Panc1 (cell line): ENCODE data around the gene PMP22.

ENCODE experiments used
- CTCF ChIP-seq: fragments of 450-650 bp; IDR thresholded peaks from 2 replicates; pipeline ENCODE4 v1.5.1; 2017; ENCODE audit warnings: mild to moderate bottlenecking
- POLR2AphosphoS5 ChIP-seq: IDR thresholded peaks from 2 replicates; pipeline ENCODE4 v1.6.1; 2012; ENCODE audit warnings: mild to moderate bottlenecking, low read depth, low read length, moderate library complexity
- REST ChIP-seq, 2 experiments: IDR thresholded peaks; 2 replicates each; pipeline ENCODE4 v1.6.1; 2011 to 2012; ENCODE audit warnings: low read depth in 2 of 2, control low read depth in 1 of 2, low read length in 1 of 2, mild to moderate bottlenecking in 1 of 2, moderate library complexity in 1 of 2; ENCODE audit not compliant: insufficient read depth in 1 of 2
- SIN3A ChIP-seq: IDR thresholded peaks from 2 replicates; pipeline ENCODE4 v1.6.1; 2012; ENCODE audit warnings: low read depth, mild to moderate bottlenecking, low read length, moderate library complexity, borderline replicate concordance; ENCODE audit not compliant: insufficient read depth
- TCF7L2 ChIP-seq: IDR thresholded peaks from 2 replicates; pipeline ENCODE4 v1.6.1; 2011; ENCODE audit warnings: mild to moderate bottlenecking, low read depth, low read length, inconsistent platforms

- no peak for TF ChIP-seq CTCF
- TF ChIP-seq REST (IDR thresholded peaks at IDR 0.05; ENCODE audit: insufficient read depth in 1 of 2, low read depth in 2 of 2, low read length in 1 of 2): no peak
- no peak for TF ChIP-seq POLR2AphosphoS5
- no peak for TF ChIP-seq SIN3A
- no peak for TF ChIP-seq TCF7L2
Observed at GRCh38 chr17:15180121-15180561, 85.0 kb downstream of the PMP22 start.
